H1 (cell line): Measurements from ENCODE around the gene PXT1. TPM values are rescaled to one million over a fixed set of nuclear protein-coding genes. Genes with fewer than 3 reads are reported as not detected.

Experiments
- CTCF ChIA-PET: fragments of 300-600 bp; sonication (Branson Sonifier 250); formaldehyde crosslinking; loops from one replicate; lab custom pipeline; 2021; ENCODE audit not compliant: partially characterized antibody; lab: Charles Lee
- POLR2A ChIA-PET: fragments of 300-600 bp; sonication (Branson Sonifier 250); formaldehyde crosslinking; loops from one replicate; lab custom pipeline; 2021; ENCODE audit warnings: inconsistent platforms; ENCODE audit not compliant: partially characterized antibody; lab: Charles Lee
- DNase-seq, 2 experiments: peaks; one replicate each; pipeline versions ENCODE4 v3.0.0 to v3.0.0-alpha.2; 2010 to 2022; ENCODE audit warnings: low spot score in 2 of 2, low read depth in 1 of 2, mixed read lengths in 1 of 2
- FAIRE-seq: peaks from 2 replicates; lab custom pipeline; 2011; peaks lifted over from hg19 to GRCh38; lab: Jason Lieb, UNC
- H2AFZ ChIP-seq: 2 replicates; pipeline ENCODE4 v1.8.1; 2012; ENCODE audit warnings: low read length, inconsistent platforms
- H2AK5ac ChIP-seq: 2 replicates; pipeline ENCODE4 v1.6.1; 2013; ENCODE audit warnings: low read depth, low read length
- H2BK120ac ChIP-seq: replicated peaks from 2 replicates; pipeline ENCODE3; 2013; ENCODE audit warnings: low read depth, low read length, inconsistent platforms
- H2BK12ac ChIP-seq: 2 replicates; pipeline ENCODE4 v1.6.1; 2013; ENCODE audit warnings: low read depth, low read length
- H2BK15ac ChIP-seq: 2 replicates; pipeline ENCODE4 v1.6.1; 2013; ENCODE audit warnings: low read length
- H2BK20ac ChIP-seq: 2 replicates; pipeline ENCODE4 v1.6.1; 2013; ENCODE audit warnings: low read length
- H2BK5ac ChIP-seq: 2 replicates; pipeline ENCODE4 v1.6.1; 2013; ENCODE audit warnings: low read depth, low read length
- H3K14ac ChIP-seq: 2 replicates; pipeline ENCODE4 v1.6.1; 2013; ENCODE audit warnings: inconsistent platforms; ENCODE audit not compliant: insufficient read length
- H3K18ac ChIP-seq: 2 replicates; pipeline ENCODE4 v1.6.1; 2013; ENCODE audit warnings: low read length; ENCODE audit errors: extremely low read depth
- H3K23ac ChIP-seq: 2 replicates; pipeline ENCODE4 v1.6.1; 2013; ENCODE audit warnings: inconsistent platforms; ENCODE audit not compliant: insufficient read length
- H3K23me2 ChIP-seq: 2 replicates; pipeline ENCODE4 v1.6.1; 2013; ENCODE audit warnings: low read depth, low read length
- H3K27ac ChIP-seq: 2 replicates; pipeline ENCODE4 v1.6.1; 2011; ENCODE audit warnings: low read depth, low read length, inconsistent platforms
- H3K27me3 ChIP-seq, 4 experiments: replicated peaks in 1 of 4; 1 replicate in 1 of 4; 2 replicates in 3 of 4; pipeline versions ENCODE4 v1.6.1 to v1.8.1; 2011 to 2013; ENCODE audit warnings: low read length in 3 of 4, mild to moderate bottlenecking in 3 of 4, inconsistent platforms in 2 of 4, mixed read lengths in 2 of 4, moderate library complexity in 1 of 4; ENCODE audit not compliant: control insufficient read depth in 3 of 4, insufficient read depth in 3 of 4; ENCODE audit errors: extremely low read depth in 1 of 4
- H3K36me3 ChIP-seq, 4 experiments: 2 replicates each; pipeline versions ENCODE4 v1.6.1 to v1.8.1; 2011 to 2013; ENCODE audit warnings: mild to moderate bottlenecking in 4 of 4, low read length in 3 of 4, moderate library complexity in 2 of 4, control low read depth in 1 of 4, inconsistent platforms in 1 of 4; ENCODE audit not compliant: insufficient read depth in 4 of 4, control insufficient read depth in 2 of 4
- H3K4ac ChIP-seq: replicated peaks from 2 replicates; pipeline ENCODE3; 2013; ENCODE audit warnings: low read length, low read depth, mixed read lengths, inconsistent platforms; ENCODE audit not compliant: insufficient read length
- H3K4me1 ChIP-seq, 4 experiments: replicated peaks in 1 of 4; 1 replicate in 1 of 4; 2 replicates in 3 of 4; pipeline versions ENCODE4 v1.6.1 to v1.8.1; 2011 to 2013; ENCODE audit warnings: low read length in 3 of 4, inconsistent platforms in 2 of 4, mixed read lengths in 1 of 4; ENCODE audit not compliant: insufficient read depth in 4 of 4, control insufficient read depth in 3 of 4
- H3K4me2 ChIP-seq, 2 experiments: 2 replicates each; pipeline versions ENCODE4 v1.6.1 to v1.8.1; 2011 to 2013; ENCODE audit warnings: low read depth in 2 of 2, low read length in 2 of 2, control low read depth in 1 of 2, inconsistent platforms in 1 of 2, mild to moderate bottlenecking in 1 of 2; ENCODE audit not compliant: insufficient read depth in 1 of 2
- H3K4me3 ChIP-seq, 4 experiments: fragments of 200-600, 300-600 bp in 1 of 4; sonication (generic), shearing (Covaris generic), sonication (Bioruptor Twin) in 1 of 4; 2 replicates each; pipeline versions ENCODE4 v1.5.1 to v1.8.1; 2011 to 2016; ENCODE audit warnings: low read length in 4 of 4, low read depth in 3 of 4, control low read depth in 2 of 4, inconsistent platforms in 2 of 4, mild to moderate bottlenecking in 2 of 4, mixed read lengths in 1 of 4, moderate library complexity in 1 of 4; ENCODE audit not compliant: insufficient read depth in 2 of 4; ENCODE audit errors: extremely low read depth in 1 of 4
- H3K56ac ChIP-seq: replicated peaks from 2 replicates; pipeline ENCODE3; 2013; ENCODE audit warnings: low read depth, mild to moderate bottlenecking, mixed read lengths, low read length, inconsistent platforms; ENCODE audit not compliant: insufficient read length
- H3K79me1 ChIP-seq: 2 replicates; pipeline ENCODE4 v1.6.1; 2013; ENCODE audit warnings: low read depth, low read length, control low read depth
- H3K79me2 ChIP-seq, 2 experiments: 2 replicates each; pipeline versions ENCODE4 v1.6.1 to v1.8.1; 2012 to 2013; ENCODE audit warnings: low read length in 2 of 2, mild to moderate bottlenecking in 2 of 2, inconsistent platforms in 1 of 2; ENCODE audit not compliant: insufficient read depth in 2 of 2, control insufficient read depth in 1 of 2
- H3K9ac ChIP-seq, 4 experiments: replicated peaks in 1 of 4; 1 replicate in 1 of 4; 2 replicates in 3 of 4; pipeline versions ENCODE4 v1.6.1 to v1.8.1; 2011 to 2013; ENCODE audit warnings: low read depth in 3 of 4, low read length in 3 of 4, control low read depth in 2 of 4, mild to moderate bottlenecking in 2 of 4, moderate library complexity in 2 of 4, inconsistent platforms in 1 of 4; ENCODE audit errors: extremely low read depth in 1 of 4
- H3K9me3 ChIP-seq, 2 experiments: 2 replicates each; pipeline versions ENCODE4 v1.6.1 to v1.8.1; 2012 to 2013; ENCODE audit warnings: mild to moderate bottlenecking in 2 of 2, moderate library complexity in 2 of 2, control low read depth in 1 of 2, inconsistent platforms in 1 of 2, low read depth in 1 of 2, low read length in 1 of 2, mixed read lengths in 1 of 2; ENCODE audit not compliant: insufficient read depth in 2 of 2
- H4K20me1 ChIP-seq, 2 experiments: replicated peaks in 1 of 2; 2 replicates each; pipeline versions ENCODE3 to v1.8.1; 2011 to 2013; ENCODE audit warnings: inconsistent platforms in 2 of 2, low read length in 2 of 2, mild to moderate bottlenecking in 1 of 2; ENCODE audit not compliant: insufficient read depth in 2 of 2, control insufficient read depth in 1 of 2
- H4K5ac ChIP-seq: 2 replicates; pipeline ENCODE4 v1.6.1; 2013; ENCODE audit warnings: low read length, low read depth, mixed read lengths, inconsistent platforms; ENCODE audit not compliant: insufficient read length
- H4K8ac ChIP-seq: 2 replicates; pipeline ENCODE4 v1.8.0; 2013; ENCODE audit warnings: mild to moderate bottlenecking, moderate library complexity, low read length, inconsistent platforms; ENCODE audit not compliant: insufficient read depth; ENCODE audit errors: extremely low read depth
- H4K91ac ChIP-seq: replicated peaks from 2 replicates; pipeline ENCODE3; 2013; ENCODE audit warnings: low read length, mixed read lengths, inconsistent platforms; ENCODE audit not compliant: insufficient read length
- ASH2L ChIP-seq: fragments of 200-600, 300-600 bp; sonication (generic); IDR thresholded peaks from one replicate; pipeline ENCODE4 v1.7.1; 2017; ENCODE audit warnings: low read length
- BRCA1 ChIP-seq: IDR thresholded peaks from 2 replicates; pipeline ENCODE4 v1.6.1; 2012; ENCODE audit warnings: low read depth, low read length, improper control_type of control experiment
- CHD1 ChIP-seq: IDR thresholded peaks from 2 replicates; pipeline ENCODE4 v1.6.1; 2012; ENCODE audit warnings: low read depth, low read length, improper control_type of control experiment
- CTBP2 ChIP-seq: IDR thresholded peaks from 2 replicates; pipeline ENCODE4 v1.7.0; 2011; ENCODE audit warnings: borderline replicate concordance, mild to moderate bottlenecking, moderate library complexity, mixed read lengths, low read length; ENCODE audit not compliant: insufficient read depth, insufficient read length
- FOSL1 ChIP-seq: IDR thresholded peaks from 2 replicates; pipeline ENCODE4 v1.6.1; 2011; ENCODE audit warnings: mild to moderate bottlenecking, low read depth, low read length, moderate library complexity; ENCODE audit not compliant: insufficient read depth
- GABPA ChIP-seq: IDR thresholded peaks from 2 replicates; pipeline ENCODE4 v1.6.1; 2011; ENCODE audit warnings: mild to moderate bottlenecking, low read length, moderate library complexity, borderline replicate concordance; ENCODE audit not compliant: insufficient read depth
- KDM1A ChIP-seq: fragments of 200-600, 300-600 bp; sonication (generic); IDR thresholded peaks from 2 replicates; pipeline ENCODE4 v1.7.1; 2016; ENCODE audit warnings: mild to moderate bottlenecking, low read length, borderline replicate concordance
- MAFK ChIP-seq: IDR thresholded peaks from 2 replicates; pipeline ENCODE4 v1.6.1; 2012; ENCODE audit warnings: low read depth, mild to moderate bottlenecking, improper control_type of control experiment, low read length
- RFX5 ChIP-seq: IDR thresholded peaks from 2 replicates; pipeline ENCODE4 v1.6.1; 2011; ENCODE audit warnings: low read depth, low read length, improper control_type of control experiment, borderline replicate concordance
- SIN3A ChIP-seq, 2 experiments: IDR thresholded peaks in 1 of 2; conservative IDR thresholded peaks in 1 of 2; 2 replicates each; pipeline ENCODE4 v1.6.1; 2011 to 2012; ENCODE audit warnings: low read length in 2 of 2, improper control_type of control experiment in 1 of 2, low read depth in 1 of 2, mild to moderate bottlenecking in 1 of 2
- SP4 ChIP-seq: IDR thresholded peaks from 2 replicates; pipeline ENCODE4 v1.6.1; 2012; ENCODE audit warnings: low read length, inconsistent platforms
- TBP ChIP-seq: IDR thresholded peaks from 2 replicates; pipeline ENCODE4 v1.6.1; 2011; ENCODE audit warnings: low read depth, low read length, improper control_type of control experiment
- TCF12 ChIP-seq: IDR thresholded peaks from 2 replicates; pipeline ENCODE4 v1.6.1; 2011; ENCODE audit warnings: low read depth, mild to moderate bottlenecking, low read length
- TEAD4 ChIP-seq: IDR thresholded peaks from 2 replicates; pipeline ENCODE4 v1.6.1; 2012; ENCODE audit warnings: low read depth, low read length, inconsistent platforms, mixed read lengths
- ZNF274 ChIP-seq: IDR thresholded peaks from 2 replicates; pipeline ENCODE4 v1.7.0; 2012; ENCODE audit warnings: low read length, borderline replicate concordance; ENCODE audit errors: extremely low read depth
- WGBS, 2 experiments: shearing (Covaris generic) in 1 of 2; methylation state at CpG; one replicate each; pipeline versions ENCODE4 v1.1.6 to v1.1.7; 2013 to 2015; ENCODE audit warnings: low lambda C conversion rate in 2 of 2, mixed read lengths in 2 of 2, inconsistent platforms in 1 of 2, low coverage in 1 of 2, missing lambda C conversion rate in 1 of 2; ENCODE audit not compliant: insufficient replicate concordance in 2 of 2, insufficient coverage in 1 of 2, insufficient read length in 1 of 2; ENCODE audit errors: extremely low coverage in 1 of 2, missing lambda C conversion rate in 1 of 2; 5-methylcytosine and 5-hydroxymethylcytosine counted together
- polyA plus RNA-seq, 7 experiments: library from polyadenylated mRNA; depleted of rRNA in 3 of 7; stranded (reverse) in 5 of 7; unstranded in 2 of 7; fragments of >200 nt in 5 of 7; fragments of 200-250 nt in 2 of 7; gene quantifications; 1 replicate in 5 of 7; 2 replicates in 1 of 7; 4 replicates in 1 of 7; pipeline versions ENCODE4 v1.2.1 to v1.2.3, GENCODE V29; 2011 to 2013; ENCODE audit warnings: missing spikeins in 2 of 7, mixed read lengths in 2 of 7
- total RNA-seq: library from RNA; stranded (reverse); fragmentation: NEBNext Ultra II Directional; extraction: Animal tissue kit (Norgen Biotek cat#: 25700); gene quantifications from 2 replicates; pipeline ENCODE4 v1.2.1, GENCODE V29; 2021

PXT1 gene
- total and polyA plus RNA-seq, 2 of the 8 experiments (the other 6 are each of a cell fraction or from before 2014, with no cell fraction given), result 0.06 TPM; not detected in 1

DNA sequence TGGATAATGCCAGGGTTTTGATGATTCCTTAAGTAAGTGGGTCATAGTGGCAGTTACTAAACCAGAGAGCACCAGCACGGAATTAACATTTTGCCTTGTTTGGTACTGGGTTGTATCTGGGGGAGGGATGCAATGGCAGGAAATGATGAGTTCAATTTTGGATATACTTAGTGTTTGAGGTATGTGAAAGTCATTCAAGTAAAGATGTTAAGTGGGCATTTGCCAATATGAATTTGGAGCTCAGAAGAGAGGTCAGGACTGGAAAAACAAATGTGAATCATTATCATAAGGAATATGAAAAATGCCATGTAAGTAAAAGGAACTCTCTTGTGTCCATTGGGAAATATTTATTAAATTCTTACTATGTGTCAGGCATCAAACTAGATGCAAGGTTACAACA, 6.2 kb downstream of the PXT1 start:
- POLR2A ChIA-PET, result no interaction called here
- Histone ChIP-seq H4K91ac (no peak overlapping the region), H3K79me1 (no peaks in the 10 kb centered on the region), H3K27ac (no peak overlapping the region), H3K4me3 (no peak overlapping the region), H2AK5ac (no peak overlapping the region), H2BK12ac (no peak overlapping the region), H3K4ac (no peak overlapping the region), H2BK15ac (no peak overlapping the region), H3K23ac (no peak overlapping the region), H3K36me3 (no peaks in the 10 kb centered on the region), H4K5ac (no peak overlapping the region), H3K9me3 (no peaks in the 10 kb centered on the region), H4K8ac (no peak overlapping the region), H2AFZ (no peak overlapping the region), H3K4me2 (no peak overlapping the region), H3K9ac (no peak overlapping the region), H3K27me3 (no peaks in the 10 kb centered on the region), H3K79me2 (no peaks in the 10 kb centered on the region), H2BK120ac (no peak overlapping the region), H3K14ac (no peak overlapping the region), H3K4me1 (no peaks in the 10 kb centered on the region), H3K23me2 (no peaks in the 10 kb centered on the region), H4K20me1 (no peaks in the 10 kb centered on the region), H3K18ac (no peak overlapping the region), H2BK5ac (no peak overlapping the region), H2BK20ac (no peak overlapping the region), H3K56ac (no peak overlapping the region)
- no peak for FAIRE-seq
- no peak for DNase-seq
- WGBS, 2 experiments, result 95% methylated on average over 1 of the region's 1 CpG; no CpG with 5 or more reads in 1 of the 2 experiments
- CTCF ChIA-PET, result no interaction called here
- TF ChIP-seq TEAD4 (no peak), KDM1A (no peak), ASH2L (no peak), CTBP2 (no peak), TBP (no peak), FOSL1 (no peak), SIN3A (conservative IDR thresholded peaks at IDR 0.05 in 1 of 2, IDR thresholded peaks at IDR 0.05 in 1 of 2; ENCODE audit: low read depth in 1 of 2, low read length in 2 of 2) (no peak), BRCA1 (no peak), RFX5 (no peak), SP4 (no peak), TCF12 (no peak), GABPA (no peak), CHD1 (no peak), ZNF274 (no peak), MAFK (no peak)
